HepG2 (cell line): Measurements from ENCODE around the gene UBXN2A. TPM values are rescaled to one million over a fixed set of nuclear protein-coding genes. Genes with fewer than 3 reads are reported as not detected.

Experiments used
- ATAC-seq: fragments of 200-7000 bp; cut with Tn5 transposase; 3 replicates; pipeline ENCODE4 v1.9.1; 2020; ENCODE audit warnings: mild to moderate bottlenecking, moderate library complexity
- BruUV-seq: library from RNA; stranded (reverse); fragments of 400-500 nt; replicated peaks from 2 replicates; lab custom pipeline; 2021; lab: Mats Ljungman, UMichigan
- CTCF ChIA-PET: fragments of 300-600 bp; formaldehyde crosslinking; extraction: SDS; loops from one replicate; lab custom pipeline; 2021; ENCODE audit warnings: low total read pairs, inconsistent platforms, low intra/inter-chr PET ratio; lab: Yijun Ruan, JAX
- POLR2A ChIA-PET: fragments of 350-600 bp; sonication (Branson Sonifier 250); formaldehyde crosslinking; loops from one replicate; lab custom pipeline; 2020; ENCODE audit warnings: antibody characterized with exemption, inconsistent platforms; lab: Yijun Ruan, JAX
- DNase-seq: peaks from one replicate; pipeline ENCODE4 v3.0.0-alpha.2; 2015; ENCODE audit warnings: low spot score
- FAIRE-seq: peaks from 3 replicates; lab custom pipeline; 2011; peaks lifted over from hg19 to GRCh38; lab: Jason Lieb, UNC
- H2AFZ ChIP-seq: one replicate; pipeline ENCODE4 v1.6.1; 2011; ENCODE audit warnings: low read length, inconsistent platforms
- H3K27ac ChIP-seq: fragments of 300-600 bp; 3 replicates; pipeline ENCODE4 v1.8.0; 2011; ENCODE audit warnings: mixed run types, mild to moderate bottlenecking, mixed read lengths, low read length, inconsistent platforms; ENCODE audit not compliant: insufficient read depth; ENCODE audit errors: extremely low read length
- H3K27me3 ChIP-seq, 2 experiments: fragments of 200-600 bp in 1 of 2; 2 replicates in 1 of 2; 3 replicates in 1 of 2; pipeline versions ENCODE4 v1.6.0 to v1.8.0; 2011; ENCODE audit warnings: low read length in 2 of 2, mild to moderate bottlenecking in 2 of 2, moderate library complexity in 2 of 2, inconsistent platforms in 1 of 2; ENCODE audit not compliant: insufficient read depth in 2 of 2, control insufficient read depth in 1 of 2
- H3K36me3 ChIP-seq, 2 experiments: fragments of 200-600 bp in 1 of 2; replicated peaks in 1 of 2; 2 replicates in 1 of 2; 3 replicates in 1 of 2; pipeline versions ENCODE4 v1.5.1 to v1.8.0; 2011; ENCODE audit warnings: low read length in 2 of 2, inconsistent platforms in 1 of 2; ENCODE audit not compliant: insufficient read depth in 2 of 2, control insufficient read depth in 1 of 2
- H3K4me1 ChIP-seq: 2 replicates; pipeline ENCODE4 v1.5.1; 2012; ENCODE audit warnings: low read length, inconsistent platforms; ENCODE audit not compliant: insufficient read depth
- H3K4me2 ChIP-seq: 2 replicates; pipeline ENCODE4 v1.6.0; 2011; ENCODE audit warnings: low read depth, low read length, inconsistent platforms
- H3K4me3 ChIP-seq, 3 experiments: fragments of 200-600 bp in 1 of 3; sonication (generic), shearing (Covaris generic) in 1 of 3; replicated peaks in 1 of 3; 2 replicates each; pipeline ENCODE4 v1.5.1; 2011 to 2016; ENCODE audit warnings: low read length in 3 of 3, inconsistent platforms in 2 of 3, low read depth in 2 of 3, mild to moderate bottlenecking in 2 of 3, control low read depth in 1 of 3, mixed read lengths in 1 of 3; ENCODE audit not compliant: insufficient read depth in 1 of 3
- H3K79me2 ChIP-seq: one replicate; pipeline ENCODE4 v1.6.1; 2011; ENCODE audit warnings: low read length, inconsistent platforms; ENCODE audit not compliant: insufficient read depth
- H3K9ac ChIP-seq: 2 replicates; pipeline ENCODE4 v1.6.0; 2011; ENCODE audit warnings: mild to moderate bottlenecking, low read depth, low read length, inconsistent platforms; ENCODE audit not compliant: insufficient read depth
- H3K9me3 ChIP-seq: 2 replicates; pipeline ENCODE4 v1.5.1; 2012; ENCODE audit warnings: mild to moderate bottlenecking, low read length
- H4K20me1 ChIP-seq: 2 replicates; pipeline ENCODE4 v1.6.0; 2011; ENCODE audit warnings: inconsistent platforms, mild to moderate bottlenecking, low read length, moderate library complexity; ENCODE audit not compliant: insufficient read depth
- GATAD1 ChIP-seq: IDR thresholded peaks from 2 replicates; pipeline ENCODE4 v1.6.1; 2016; ENCODE audit warnings: missing genetic modification reagents, missing compliant biosample characterization
- HIVEP1 ChIP-seq: sonication (generic); formaldehyde crosslinking; IDR thresholded peaks from 2 replicates; pipeline ENCODE4 v1.4.0; 2020; ENCODE audit warnings: mild to moderate bottlenecking, missing genetic modification reagents
- HOXD1 ChIP-seq: sonication (generic); formaldehyde crosslinking; IDR thresholded peaks from 2 replicates; pipeline ENCODE4 v1.5.0; 2020; ENCODE audit warnings: missing genetic modification reagents
- JARID2 ChIP-seq: sonication (generic); formaldehyde crosslinking; IDR thresholded peaks from 2 replicates; pipeline ENCODE4 v1.8.1; 2023; ENCODE audit warnings: missing genetic modification reagents, inconsistent platforms; ENCODE audit not compliant: insufficient replicate concordance
- KLF12 ChIP-seq: sonication (generic); formaldehyde crosslinking; IDR thresholded peaks from 2 replicates; pipeline ENCODE4 v1.4.0; 2020; ENCODE audit warnings: missing genetic modification reagents, borderline replicate concordance
- NBN ChIP-seq: fragments of 450-650 bp; conservative IDR thresholded peaks from 2 replicates; pipeline ENCODE4 v1.6.1; 2017
- NFATC3 ChIP-seq: sonication (generic); formaldehyde crosslinking; IDR thresholded peaks from 2 replicates; pipeline ENCODE4 v1.5.1; 2020; ENCODE audit warnings: mild to moderate bottlenecking, missing genetic modification reagents
- POGZ ChIP-seq: sonication (generic); formaldehyde crosslinking; IDR thresholded peaks from 2 replicates; pipeline ENCODE4 v1.4.0; 2020; ENCODE audit warnings: mild to moderate bottlenecking, missing genetic modification reagents
- SALL1 ChIP-seq: sonication (generic); formaldehyde crosslinking; IDR thresholded peaks from 2 replicates; pipeline ENCODE4 v1.8.0; 2022; ENCODE audit warnings: mild to moderate bottlenecking, missing genetic modification reagents
- SP5 ChIP-seq: IDR thresholded peaks from 2 replicates; pipeline ENCODE4 v1.6.1; 2016; ENCODE audit warnings: low read depth, borderline replicate concordance
- TGIF2 ChIP-seq: IDR thresholded peaks from 2 replicates; pipeline ENCODE4 v1.6.1; 2016; ENCODE audit warnings: control low read depth, missing compliant biosample characterization
- ZNF335 ChIP-seq: sonication (generic); formaldehyde crosslinking; IDR thresholded peaks from 2 replicates; pipeline ENCODE4 v1.4.0; 2020; ENCODE audit warnings: missing genetic modification reagents
- ZNF670 ChIP-seq: sonication (generic); formaldehyde crosslinking; IDR thresholded peaks from 2 replicates; pipeline ENCODE4 v1.8.0; 2022; ENCODE audit warnings: mild to moderate bottlenecking, missing genetic modification reagents, borderline replicate concordance
- ZNF709 ChIP-seq: sonication (generic); formaldehyde crosslinking; IDR thresholded peaks from 2 replicates; pipeline ENCODE4 v1.5.0; 2020; ENCODE audit warnings: mild to moderate bottlenecking, missing genetic modification reagents
- ZNF792 ChIP-seq: IDR thresholded peaks from 2 replicates; pipeline ENCODE4 v1.6.1; 2016
- in situ Hi-C: cut with HindIII; loops from 2 replicates; pipeline ENCODE4 v1.10.0; 2017; ENCODE audit warnings: low pct_unique_long_range_greater_than_20kb; ENCODE audit not compliant: extremely low pct_ligation_motif_present
- intact Hi-C: fragments of 100-400 bp; cut with micrococcal nuclease; formaldehyde crosslinking; loops from one replicate; pipeline ENCODE4 v1.10.0; 2022; ENCODE audit not compliant: unreplicated experiment
- polyA plus RNA-seq, 8 experiments: library from polyadenylated mRNA; depleted of rRNA in 3 of 8; stranded (reverse) in 7 of 8; unstranded in 1 of 8; fragments of >200 nt; fragmentation: Illumina TruSeq in 4 of 8; extraction: Trizol in 4 of 8; gene quantifications; 2 replicates each; pipeline versions ENCODE4 v1.2.1 to v1.2.3, GENCODE V29; 2011 to 2016; ENCODE audit warnings: low read depth in 4 of 8, missing spikeins in 1 of 8, mixed read lengths in 1 of 8; ENCODE audit not compliant: insufficient read depth in 1 of 8
- total RNA-seq, 5 experiments: library from RNA; depleted of rRNA; stranded (reverse); fragments of >200 nt; fragmentation: Illumina TruSeq; extraction: Trizol; gene quantifications; 2 replicates each; pipeline ENCODE4 v1.2.3, GENCODE V29; 2016; ENCODE audit warnings: low read depth in 1 of 5
- TF ChIP-seq, protein P1 (sequence below): sonication (generic); formaldehyde crosslinking; IDR thresholded peaks from 2 replicates; pipeline ENCODE4 v1.9.0; 2021; ENCODE audit warnings: missing genetic modification reagents, mild to moderate bottlenecking, borderline replicate concordance
- TF ChIP-seq, protein P2 (sequence below): sonication (generic); formaldehyde crosslinking; IDR thresholded peaks from 2 replicates; pipeline ENCODE4 v1.4.0; 2020; ENCODE audit warnings: missing genetic modification reagents, mild to moderate bottlenecking, borderline replicate concordance
- TF ChIP-seq, protein P3 (sequence below): IDR thresholded peaks from 2 replicates; pipeline ENCODE4 v1.6.1; 2016; ENCODE audit warnings: control low read depth
- TF ChIP-seq, protein P4 (sequence below): sonication (generic); formaldehyde crosslinking; IDR thresholded peaks from 2 replicates; pipeline ENCODE4 v1.4.0; 2020; ENCODE audit warnings: missing genetic modification reagents

The UBXN2A gene
- total and polyA plus RNA-seq, 2 of the 13 experiments (the other 11 are each of a cell fraction or from before 2014, with no cell fraction given): 8.3 to 20.9 TPM

DNA sequence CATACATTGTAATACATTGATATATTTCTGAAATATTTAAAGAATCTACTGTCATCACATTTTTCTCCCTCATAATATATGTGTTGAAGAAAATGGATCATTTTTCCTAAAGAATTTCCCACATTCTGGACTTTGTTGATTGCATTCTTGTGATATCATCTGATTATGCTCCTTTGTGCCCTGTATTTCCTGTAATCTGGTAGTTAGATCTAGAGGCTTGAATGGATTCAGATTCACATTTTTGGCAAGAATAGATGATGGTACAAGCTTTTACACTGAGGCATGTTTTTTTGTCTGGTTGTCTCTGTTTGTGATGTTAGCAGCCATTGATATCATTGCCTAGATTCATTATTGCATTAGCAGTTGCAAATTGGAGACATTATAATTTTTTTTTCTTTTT lies 13.4 kb downstream of the UBXN2A start:
- CTCF ChIA-PET: no interaction called here
- POLR2A ChIA-PET: no interaction called here

More for the DNA sequence above, 13.4 kb downstream of the UBXN2A start:
- H3K9me3 ChIP-seq: no peaks in the 10 kb centered on the region
- peaks cover 2 to 5% of the 10 kb centered on the region in 2 experiments; a peak in 3 of 5 replicates for H3K36me3 ChIP-seq
- intact Hi-C loops (no loop called here), in situ Hi-C loops (no loop called here)
- no peak overlapping the region for H3K4me2 ChIP-seq
- TF ChIP-seq POGZ (CRISPR knock-in tag) (no peak), ZNF670 (CRISPR knock-in tag) (no peak), JARID2 (CRISPR knock-in tag) (no peak), SP5 (CRISPR knock-in tag) (no peak), GATAD1 (CRISPR knock-in tag) (no peak), NBN (no peak), KLF12 (no peak), HIVEP1 (CRISPR knock-in tag) (no peak), NFATC3 (CRISPR knock-in tag) (no peak), ZNF792 (CRISPR knock-in tag) (no peak), ZNF335 (CRISPR knock-in tag) (no peak), TGIF2 (CRISPR knock-in tag) (no peak), HOXD1 (CRISPR knock-in tag) (no peak), ZNF709 (no peak), SALL1 (CRISPR knock-in tag) (no peak)
- TF ChIP-seq, protein P1, sequence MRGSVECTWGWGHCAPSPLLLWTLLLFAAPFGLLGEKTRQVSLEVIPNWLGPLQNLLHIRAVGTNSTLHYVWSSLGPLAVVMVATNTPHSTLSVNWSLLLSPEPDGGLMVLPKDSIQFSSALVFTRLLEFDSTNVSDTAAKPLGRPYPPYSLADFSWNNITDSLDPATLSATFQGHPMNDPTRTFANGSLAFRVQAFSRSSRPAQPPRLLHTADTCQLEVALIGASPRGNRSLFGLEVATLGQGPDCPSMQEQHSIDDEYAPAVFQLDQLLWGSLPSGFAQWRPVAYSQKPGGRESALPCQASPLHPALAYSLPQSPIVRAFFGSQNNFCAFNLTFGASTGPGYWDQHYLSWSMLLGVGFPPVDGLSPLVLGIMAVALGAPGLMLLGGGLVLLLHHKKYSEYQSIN: no peak
- TF ChIP-seq, protein P2, sequence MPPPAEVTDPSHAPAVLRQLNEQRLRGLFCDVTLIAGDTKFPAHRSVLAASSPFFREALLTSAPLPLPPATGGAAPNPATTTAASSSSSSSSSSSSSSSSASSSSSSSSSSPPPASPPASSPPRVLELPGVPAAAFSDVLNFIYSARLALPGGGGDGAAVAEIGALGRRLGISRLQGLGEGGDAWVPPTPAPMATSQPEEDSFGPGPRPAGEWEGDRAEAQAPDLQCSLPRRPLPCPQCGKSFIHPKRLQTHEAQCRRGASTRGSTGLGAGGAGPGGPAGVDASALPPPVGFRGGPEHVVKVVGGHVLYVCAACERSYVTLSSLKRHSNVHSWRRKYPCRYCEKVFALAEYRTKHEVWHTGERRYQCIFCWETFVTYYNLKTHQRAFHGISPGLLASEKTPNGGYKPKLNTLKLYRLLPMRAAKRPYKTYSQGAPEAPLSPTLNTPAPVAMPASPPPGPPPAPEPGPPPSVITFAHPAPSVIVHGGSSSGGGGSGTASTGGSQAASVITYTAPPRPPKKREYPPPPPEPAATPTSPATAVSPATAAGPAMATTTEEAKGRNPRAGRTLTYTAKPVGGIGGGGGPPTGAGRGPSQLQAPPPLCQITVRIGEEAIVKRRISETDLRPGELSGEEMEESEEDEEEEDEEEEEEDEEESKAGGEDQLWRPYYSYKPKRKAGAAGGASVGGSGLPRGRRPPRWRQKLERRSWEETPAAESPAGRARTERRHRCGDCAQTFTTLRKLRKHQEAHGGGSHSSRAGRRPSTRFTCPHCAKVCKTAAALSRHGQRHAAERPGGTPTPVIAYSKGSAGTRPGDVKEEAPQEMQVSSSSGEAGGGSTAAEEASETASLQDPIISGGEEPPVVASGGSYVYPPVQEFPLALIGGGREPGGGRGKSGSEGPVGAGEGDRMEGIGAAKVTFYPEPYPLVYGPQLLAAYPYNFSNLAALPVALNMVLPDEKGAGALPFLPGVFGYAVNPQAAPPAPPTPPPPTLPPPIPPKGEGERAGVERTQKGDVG: no peak
- TF ChIP-seq, protein P3, sequence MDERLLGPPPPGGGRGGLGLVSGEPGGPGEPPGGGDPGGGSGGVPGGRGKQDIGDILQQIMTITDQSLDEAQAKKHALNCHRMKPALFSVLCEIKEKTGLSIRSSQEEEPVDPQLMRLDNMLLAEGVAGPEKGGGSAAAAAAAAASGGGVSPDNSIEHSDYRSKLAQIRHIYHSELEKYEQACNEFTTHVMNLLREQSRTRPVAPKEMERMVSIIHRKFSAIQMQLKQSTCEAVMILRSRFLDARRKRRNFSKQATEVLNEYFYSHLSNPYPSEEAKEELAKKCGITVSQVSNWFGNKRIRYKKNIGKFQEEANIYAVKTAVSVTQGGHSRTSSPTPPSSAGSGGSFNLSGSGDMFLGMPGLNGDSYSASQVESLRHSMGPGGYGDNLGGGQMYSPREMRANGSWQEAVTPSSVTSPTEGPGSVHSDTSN (CRISPR knock-in tag): no peak
- TF ChIP-seq, protein P4, sequence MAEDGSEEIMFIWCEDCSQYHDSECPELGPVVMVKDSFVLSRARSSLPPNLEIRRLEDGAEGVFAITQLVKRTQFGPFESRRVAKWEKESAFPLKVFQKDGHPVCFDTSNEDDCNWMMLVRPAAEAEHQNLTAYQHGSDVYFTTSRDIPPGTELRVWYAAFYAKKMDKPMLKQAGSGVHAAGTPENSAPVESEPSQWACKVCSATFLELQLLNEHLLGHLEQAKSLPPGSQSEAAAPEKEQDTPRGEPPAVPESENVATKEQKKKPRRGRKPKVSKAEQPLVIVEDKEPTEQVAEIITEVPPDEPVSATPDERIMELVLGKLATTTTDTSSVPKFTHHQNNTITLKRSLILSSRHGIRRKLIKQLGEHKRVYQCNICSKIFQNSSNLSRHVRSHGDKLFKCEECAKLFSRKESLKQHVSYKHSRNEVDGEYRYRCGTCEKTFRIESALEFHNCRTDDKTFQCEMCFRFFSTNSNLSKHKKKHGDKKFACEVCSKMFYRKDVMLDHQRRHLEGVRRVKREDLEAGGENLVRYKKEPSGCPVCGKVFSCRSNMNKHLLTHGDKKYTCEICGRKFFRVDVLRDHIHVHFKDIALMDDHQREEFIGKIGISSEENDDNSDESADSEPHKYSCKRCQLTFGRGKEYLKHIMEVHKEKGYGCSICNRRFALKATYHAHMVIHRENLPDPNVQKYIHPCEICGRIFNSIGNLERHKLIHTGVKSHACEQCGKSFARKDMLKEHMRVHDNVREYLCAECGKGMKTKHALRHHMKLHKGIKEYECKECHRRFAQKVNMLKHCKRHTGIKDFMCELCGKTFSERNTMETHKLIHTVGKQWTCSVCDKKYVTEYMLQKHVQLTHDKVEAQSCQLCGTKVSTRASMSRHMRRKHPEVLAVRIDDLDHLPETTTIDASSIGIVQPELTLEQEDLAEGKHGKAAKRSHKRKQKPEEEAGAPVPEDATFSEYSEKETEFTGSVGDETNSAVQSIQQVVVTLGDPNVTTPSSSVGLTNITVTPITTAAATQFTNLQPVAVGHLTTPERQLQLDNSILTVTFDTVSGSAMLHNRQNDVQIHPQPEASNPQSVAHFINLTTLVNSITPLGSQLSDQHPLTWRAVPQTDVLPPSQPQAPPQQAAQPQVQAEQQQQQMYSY: no peak
- H4K20me1 ChIP-seq: peaks cover 4% of the 10 kb centered on the region; the same call in 1 of the 2 replicates
- peaks cover 56% of the 10 kb centered on the region for H3K79me2 ChIP-seq
- no peak overlapping the region for H3K9ac ChIP-seq
- H3K4me3 ChIP-seq: no peak overlapping the region
- no peaks in the 10 kb centered on the region for H3K4me1 ChIP-seq
- no peak for FAIRE-seq
- H2AFZ ChIP-seq: no peak overlapping the region
- H3K27me3 ChIP-seq: no peaks in the 10 kb centered on the region
- DNase-seq: no peak
- BruUV-seq: no TSS peak
- no peak overlapping the region for H3K27ac ChIP-seq
- ATAC-seq: no peak
